Right lobe of liver (tissue), 4 donors: ENCODE data around the gene ATP6V1E1.

Experiments
- POLR2A ChIP-seq: fragments of 450-650 bp; IDR thresholded peaks from one replicate; pipeline ENCODE4 v1.6.1; 2017; ENCODE audit warnings: antibody characterized with exemption, mild to moderate bottlenecking
- TF ChIP-seq, protein P1 (sequence below), 4 donors: fragments of 200-600 bp in 3 of 4; fragments of 450-650 bp in 1 of 4; IDR thresholded peaks; one replicate each; pipeline versions ENCODE4 v1.5.1 to v1.8.0; 2016 to 2022; ENCODE audit warnings: antibody characterized with exemption in 4 of 4, mild to moderate bottlenecking in 2 of 4
- donor health status: DM: no; HTN: no; CAD: no.
- donor health status: DM: no; HTN: no; CAD: no.
- donor health status: DM: no; HTN: yes; CAD: no.

DNA sequence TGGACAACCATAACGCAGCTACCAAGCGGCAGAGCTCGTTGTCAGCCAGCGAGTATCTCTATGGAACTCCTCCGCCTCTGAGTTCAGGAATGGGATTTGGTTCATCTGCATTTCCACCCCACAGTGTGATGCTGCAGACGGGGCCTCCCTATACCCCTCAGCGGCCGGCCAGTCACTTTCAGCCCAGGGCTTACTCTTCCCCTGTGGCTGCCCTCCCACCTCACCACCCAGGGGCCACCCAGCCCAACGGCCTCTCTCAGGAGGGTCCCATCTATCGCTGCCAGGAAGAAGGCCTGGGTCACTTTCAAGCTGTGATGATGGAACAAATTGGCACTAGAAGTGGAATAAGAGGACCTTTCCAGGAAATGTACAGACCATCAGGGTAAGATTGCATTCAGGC, 79.4 kb downstream of the ATP6V1E1 start:
- TF ChIP-seq, protein P1, sequence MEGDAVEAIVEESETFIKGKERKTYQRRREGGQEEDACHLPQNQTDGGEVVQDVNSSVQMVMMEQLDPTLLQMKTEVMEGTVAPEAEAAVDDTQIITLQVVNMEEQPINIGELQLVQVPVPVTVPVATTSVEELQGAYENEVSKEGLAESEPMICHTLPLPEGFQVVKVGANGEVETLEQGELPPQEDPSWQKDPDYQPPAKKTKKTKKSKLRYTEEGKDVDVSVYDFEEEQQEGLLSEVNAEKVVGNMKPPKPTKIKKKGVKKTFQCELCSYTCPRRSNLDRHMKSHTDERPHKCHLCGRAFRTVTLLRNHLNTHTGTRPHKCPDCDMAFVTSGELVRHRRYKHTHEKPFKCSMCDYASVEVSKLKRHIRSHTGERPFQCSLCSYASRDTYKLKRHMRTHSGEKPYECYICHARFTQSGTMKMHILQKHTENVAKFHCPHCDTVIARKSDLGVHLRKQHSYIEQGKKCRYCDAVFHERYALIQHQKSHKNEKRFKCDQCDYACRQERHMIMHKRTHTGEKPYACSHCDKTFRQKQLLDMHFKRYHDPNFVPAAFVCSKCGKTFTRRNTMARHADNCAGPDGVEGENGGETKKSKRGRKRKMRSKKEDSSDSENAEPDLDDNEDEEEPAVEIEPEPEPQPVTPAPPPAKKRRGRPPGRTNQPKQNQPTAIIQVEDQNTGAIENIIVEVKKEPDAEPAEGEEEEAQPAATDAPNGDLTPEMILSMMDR (IDR thresholded peaks at IDR 0.05), result no peak
- no peak for TF ChIP-seq POLR2A
